ENCODE results near the gene MTHFSD. TPM values are rescaled to one million over a fixed set of nuclear protein-coding genes. Genes with fewer than 3 reads are reported as not detected.

The MTHFSD gene
- total and polyA plus RNA-seq, 12 donors: 7.6 to 22.2 (median 17.6) TPM

GRCh38 chr16:86566601-86566965 is 11.5 kb upstream of the MTHFSD start, which contains the start of gene FOXC2:
FOXC2 (plus strand) TSS chr16:86566829; CDS start chr16:86567336, 507 bp downstream.
- TF ChIP-seq POLR2A (IDR thresholded peaks at IDR 0.05) (peak in 1 of 2 donors; percentile 12), CTCF (IDR thresholded peaks at IDR 0.05) (no peak)
- H3K36me3 ChIP-seq (replicated peaks in 1 of 2): no peaks in the 10 kb centered on the region
- no peaks in the 10 kb centered on the region for H3K9me3 ChIP-seq (replicated peaks in 1 of 3)
- peak within 1 kb of the TSS in 4 of 5 donors; percentile 16 to 85 (median 54) for H3K27ac ChIP-seq
- H3K4me1 ChIP-seq (replicated peaks in 1 of 2): peaks cover 0 to 6% of the 10 kb centered on the region in 2 donors
- peak; percentile 70 to 85 (median 79) for DNase-seq
- WGBS, 4 donors: 1 to 4% (median 2%) methylated on average over 20 to 30 of the region's 30 CpGs
- peak within 1 kb of the TSS in 2 of 4 donors; percentile 5 to 54 for H3K4me3 ChIP-seq
- H3K27me3 ChIP-seq: peaks cover 68% of the 10 kb centered on the region
- intact Hi-C loops (cut with DNase I): loop anchor here (5.0 to 10.0 kb wide), 2 partner anchors 496 to 708 kb away; no protein-coding TSS in a partner anchor

- TF ChIP-seq CTCF (IDR thresholded peaks at IDR 0.05): no peak
- TF ChIP-seq POLR2A (IDR thresholded peaks at IDR 0.05): no peak
- no peaks in the 10 kb centered on the region for H3K9me3 ChIP-seq (replicated peaks in 1 of 3)
- peaks cover 68% of the 10 kb centered on the region for H3K27me3 ChIP-seq
- peak overlapping the region in 3 of 5 donors; percentile 32 to 80 (median 52) for H3K27ac ChIP-seq
- no peaks in the 10 kb centered on the region for H3K36me3 ChIP-seq (replicated peaks in 1 of 2)
- intact Hi-C loops (cut with DNase I): loop anchor here (2.0 to 10.0 kb wide), 3 partner anchors 496 to 713 kb away; no protein-coding TSS in a partner anchor
- H3K4me1 ChIP-seq (replicated peaks in 1 of 2): peaks cover 0 to 6% of the 10 kb centered on the region in 2 donors
- peak in 1 of 7 donors; percentile 15 for DNase-seq
- 9 to 14% (median 11%) methylated on average over 30 to 53 of the region's 53 CpGs for WGBS, 4 donors
- peak overlapping the region in 1 of 4 donors; percentile 54 for H3K4me3 ChIP-seq
Measured at GRCh38 chr16:86565644-86566511, 10.8 kb upstream of the MTHFSD start.

GRCh38 chr16:86565181-86565631 is 10.2 kb upstream of the MTHFSD start:
- Histone ChIP-seq H3K9me3 (replicated peaks in 1 of 3) (no peaks in the 10 kb centered on the region), H3K36me3 (replicated peaks in 1 of 2) (no peaks in the 10 kb centered on the region), H3K4me3 (peak overlapping the region in 1 of 4 donors; percentile 54), H3K27me3 (peaks cover 62% of the 10 kb centered on the region), H3K27ac (peak overlapping the region in 2 of 5 donors; percentile 52 to 80), H3K4me1 (replicated peaks in 1 of 2) (peaks cover 0 to 6% of the 10 kb centered on the region in 2 donors)
- TF ChIP-seq CTCF (IDR thresholded peaks at IDR 0.05): no peak
- TF ChIP-seq POLR2A (IDR thresholded peaks at IDR 0.05): no peak
- intact Hi-C loops (cut with DNase I): loop anchor here (2.0 to 10.0 kb wide), 3 partner anchors 497 to 714 kb away; no protein-coding TSS in a partner anchor
- DNase-seq: peak in 1 of 7 donors; percentile 15
- WGBS, 4 donors: 39 to 56% (median 48%) methylated on average over 16 of the region's 16 CpGs
